ENCODE data around the gene ICAM5. TPM values are rescaled to one million over a fixed set of nuclear protein-coding genes. Genes with fewer than 3 reads are reported as not detected.
A peak's percentile ranks its signal among the peaks of the same experiment; 100 is the strongest.

The ICAM5 gene
- total and polyA plus RNA-seq, 10 of the 15 experiments (the other 5 are each of a cell fraction or from before 2014, with no cell fraction given), result 0.14 to 4.6 (median 0.94) TPM; not detected in 2

DNA sequence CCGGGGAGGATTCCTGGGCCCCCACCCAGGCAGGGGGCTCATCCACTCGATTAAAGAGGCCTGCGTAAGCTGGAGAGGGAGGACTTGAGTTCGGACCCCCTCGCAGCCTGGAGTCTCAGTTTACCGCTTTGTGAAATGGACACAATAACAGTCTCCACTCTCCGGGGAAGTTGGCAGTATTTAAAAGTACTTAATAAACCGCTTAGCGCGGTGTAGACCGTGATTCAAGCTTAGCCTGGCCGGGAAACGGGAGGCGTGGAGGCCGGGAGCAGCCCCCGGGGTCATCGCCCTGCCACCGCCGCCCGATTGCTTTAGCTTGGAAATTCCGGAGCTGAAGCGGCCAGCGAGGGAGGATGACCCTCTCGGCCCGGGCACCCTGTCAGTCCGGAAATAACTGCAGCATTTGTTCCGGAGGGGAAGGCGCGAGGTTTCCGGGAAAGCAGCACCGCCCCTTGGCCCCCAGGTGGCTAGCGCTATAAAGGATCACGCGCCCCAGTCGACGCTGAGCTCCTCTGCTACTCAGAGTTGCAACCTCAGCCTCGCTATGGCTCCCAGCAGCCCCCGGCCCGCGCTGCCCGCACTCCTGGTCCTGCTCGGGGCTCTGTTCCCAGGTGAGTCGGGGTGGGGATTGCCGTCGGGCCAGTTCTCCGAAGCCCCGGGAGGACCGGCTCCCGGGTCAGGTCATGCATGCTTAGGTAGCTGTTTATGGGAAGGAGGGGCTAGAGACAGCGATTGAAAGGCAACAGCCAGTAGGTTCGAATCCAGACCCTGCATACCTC, 18.9 kb upstream of the ICAM5 start, which contains the start of gene ICAM1 (continued):
- TF ChIP-seq, protein P1, sequence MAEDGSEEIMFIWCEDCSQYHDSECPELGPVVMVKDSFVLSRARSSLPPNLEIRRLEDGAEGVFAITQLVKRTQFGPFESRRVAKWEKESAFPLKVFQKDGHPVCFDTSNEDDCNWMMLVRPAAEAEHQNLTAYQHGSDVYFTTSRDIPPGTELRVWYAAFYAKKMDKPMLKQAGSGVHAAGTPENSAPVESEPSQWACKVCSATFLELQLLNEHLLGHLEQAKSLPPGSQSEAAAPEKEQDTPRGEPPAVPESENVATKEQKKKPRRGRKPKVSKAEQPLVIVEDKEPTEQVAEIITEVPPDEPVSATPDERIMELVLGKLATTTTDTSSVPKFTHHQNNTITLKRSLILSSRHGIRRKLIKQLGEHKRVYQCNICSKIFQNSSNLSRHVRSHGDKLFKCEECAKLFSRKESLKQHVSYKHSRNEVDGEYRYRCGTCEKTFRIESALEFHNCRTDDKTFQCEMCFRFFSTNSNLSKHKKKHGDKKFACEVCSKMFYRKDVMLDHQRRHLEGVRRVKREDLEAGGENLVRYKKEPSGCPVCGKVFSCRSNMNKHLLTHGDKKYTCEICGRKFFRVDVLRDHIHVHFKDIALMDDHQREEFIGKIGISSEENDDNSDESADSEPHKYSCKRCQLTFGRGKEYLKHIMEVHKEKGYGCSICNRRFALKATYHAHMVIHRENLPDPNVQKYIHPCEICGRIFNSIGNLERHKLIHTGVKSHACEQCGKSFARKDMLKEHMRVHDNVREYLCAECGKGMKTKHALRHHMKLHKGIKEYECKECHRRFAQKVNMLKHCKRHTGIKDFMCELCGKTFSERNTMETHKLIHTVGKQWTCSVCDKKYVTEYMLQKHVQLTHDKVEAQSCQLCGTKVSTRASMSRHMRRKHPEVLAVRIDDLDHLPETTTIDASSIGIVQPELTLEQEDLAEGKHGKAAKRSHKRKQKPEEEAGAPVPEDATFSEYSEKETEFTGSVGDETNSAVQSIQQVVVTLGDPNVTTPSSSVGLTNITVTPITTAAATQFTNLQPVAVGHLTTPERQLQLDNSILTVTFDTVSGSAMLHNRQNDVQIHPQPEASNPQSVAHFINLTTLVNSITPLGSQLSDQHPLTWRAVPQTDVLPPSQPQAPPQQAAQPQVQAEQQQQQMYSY (CRISPR knock-in tag; IDR thresholded peaks at IDR 0.05), result no peak
- peak; percentile 18; the same call in 1 of the 2 replicates for TF ChIP-seq RB1 (IDR thresholded peaks at IDR 0.05; ENCODE audit: borderline replicate concordance)
- no peak for TF ChIP-seq FOS (IDR thresholded peaks at IDR 0.05; ENCODE audit: borderline replicate concordance, extremely low read depth, insufficient read length)
- TF ChIP-seq KDM1A (IDR thresholded peaks at IDR 0.05; ENCODE audit: borderline replicate concordance), result no peak
- no peak for TF ChIP-seq HDGF (IDR thresholded peaks at IDR 0.05)
- no peak; the same call in 1 of the 2 replicates for TF ChIP-seq WRNIP1 (IDR thresholded peaks at IDR 0.05; ENCODE audit: borderline replicate concordance, low read depth, low read length)
- 0 out of 2 replicates have a peak, but pooled peaks have one; percentile 31 for TF ChIP-seq HCFC1 (IDR thresholded peaks at IDR 0.05; ENCODE audit: low read length)
- TF ChIP-seq NR2C1 (IDR thresholded peaks at IDR 0.05), result peak; percentile 49; the same call in 1 of the 2 replicates
- TF ChIP-seq HDAC6 (IDR thresholded peaks at IDR 0.05; ENCODE audit: unreplicated experiment), result no peak
- TF ChIP-seq ZNF384 (IDR thresholded peaks at IDR 0.05; ENCODE audit: borderline replicate concordance, low read depth, low read length), result no peak
- TF ChIP-seq CHD1 (IDR thresholded peaks at IDR 0.05; ENCODE audit: low read depth, low read length), result peak; percentile 5; the same call in 1 of the 2 replicates
- TF ChIP-seq ZNF274 (IDR thresholded peaks at IDR 0.05; ENCODE audit: insufficient read depth, insufficient read length), result no peak
- TF ChIP-seq CBFB (IDR thresholded peaks at IDR 0.05; ENCODE audit: low read depth), result peak; percentile 85
- TF ChIP-seq CBX3 (IDR thresholded peaks at IDR 0.05; ENCODE audit: borderline replicate concordance, low read depth), result no peak

Measured in GM12878 (cell line).